Thymus (tissue), 11 donors: Measurements from ENCODE around the gene GABPB1. TPM values are rescaled to one million over a fixed set of nuclear protein-coding genes. Genes with fewer than 3 reads are reported as not detected.
"Not testable (repeated sequence)": the region's sequence is repeated elsewhere in the genome, so short reads cannot be mapped to it uniquely, and the experiment has no call there.

ENCODE experiments used
- DNase-seq, 9 donors: peaks; one replicate each; pipeline ENCODE4 v3.0.0-alpha.2; 2013; ENCODE audit warnings: low spot score in 9 of 9, low read depth in 6 of 9, missing footprints in 1 of 9
- H3K27ac ChIP-seq, 2 donors: one replicate each; pipeline ENCODE4 v1.5.1; 2013; ENCODE audit warnings: control low read depth in 1 of 2, low read depth in 1 of 2, low read length in 1 of 2, mild to moderate bottlenecking in 1 of 2, moderate library complexity in 1 of 2
- H3K27me3 ChIP-seq, 2 donors: one replicate each; pipeline ENCODE4 v1.5.1; 2013; ENCODE audit warnings: low read length in 1 of 2; ENCODE audit not compliant: control insufficient read depth in 2 of 2, insufficient read depth in 1 of 2
- H3K36me3 ChIP-seq, 2 donors: one replicate each; pipeline ENCODE4 v1.5.1; 2013; ENCODE audit warnings: low read length in 1 of 2, mild to moderate bottlenecking in 1 of 2, moderate library complexity in 1 of 2; ENCODE audit not compliant: control insufficient read depth in 2 of 2, insufficient read depth in 2 of 2
- H3K4me1 ChIP-seq, 2 donors: one replicate each; pipeline ENCODE4 v1.5.1; 2013; ENCODE audit warnings: low read length in 2 of 2; ENCODE audit not compliant: control insufficient read depth in 2 of 2, insufficient read depth in 2 of 2
- H3K4me3 ChIP-seq, 2 donors: one replicate each; pipeline ENCODE4 v1.5.1; 2013; ENCODE audit warnings: low read length in 2 of 2, control low read depth in 1 of 2, mild to moderate bottlenecking in 1 of 2
- H3K9me3 ChIP-seq, 2 donors: one replicate each; pipeline ENCODE4 v1.5.1; 2013; ENCODE audit warnings: low read length in 1 of 2, mild to moderate bottlenecking in 1 of 2; ENCODE audit not compliant: control insufficient read depth in 2 of 2, insufficient read depth in 1 of 2
- WGBS: extraction: QIAGEN DNeasy Blood & Tissue Kit; methylation state at CpG from one replicate; pipeline ENCODE4 v1.1.7; 2013; 5-methylcytosine and 5-hydroxymethylcytosine counted together
- polyA plus RNA-seq: library from polyadenylated mRNA; stranded (reverse); fragments of 200-250 nt; gene quantifications from one replicate; pipeline ENCODE4 v1.2.3, GENCODE V29; 2013
- total RNA-seq: library from RNA; stranded (reverse); fragments of 120-200 nt; gene quantifications from one replicate; pipeline ENCODE4 v1.2.4, GENCODE V29; 2013
- donor health status: healthy.

GABPB1 gene
- total and polyA plus RNA-seq, 2 donors = 26.5 to 49.5 TPM

- peak in 1 of 9 donors; percentile 23 for DNase-seq
- Histone ChIP-seq H3K4me1 (peaks cover 0 to 3% of the 10 kb centered on the region in 2 donors), H3K27me3 (no peaks in the 10 kb centered on the region), H3K9me3 (no peaks in the 10 kb centered on the region), H3K4me3 (no peak overlapping the region), H3K36me3 (no peaks in the 10 kb centered on the region), H3K27ac (no peak overlapping the region)
- 93% methylated on average over 3 of the region's 3 CpGs for WGBS
Observed at GRCh38 chr15:50377867-50378751, 23.1 kb upstream of the GABPB1 start.

GRCh38 chr15:50369564-50369963 lies 14.6 kb upstream of the GABPB1 start:
- 97% methylated on average over 8 of the region's 8 CpGs for WGBS
- DNase-seq, H3K36me3 ChIP-seq, H3K27me3 ChIP-seq, H3K4me1 ChIP-seq, H3K27ac ChIP-seq, H3K9me3 ChIP-seq, H3K4me3 ChIP-seq: not testable (repeated sequence)

DNA sequence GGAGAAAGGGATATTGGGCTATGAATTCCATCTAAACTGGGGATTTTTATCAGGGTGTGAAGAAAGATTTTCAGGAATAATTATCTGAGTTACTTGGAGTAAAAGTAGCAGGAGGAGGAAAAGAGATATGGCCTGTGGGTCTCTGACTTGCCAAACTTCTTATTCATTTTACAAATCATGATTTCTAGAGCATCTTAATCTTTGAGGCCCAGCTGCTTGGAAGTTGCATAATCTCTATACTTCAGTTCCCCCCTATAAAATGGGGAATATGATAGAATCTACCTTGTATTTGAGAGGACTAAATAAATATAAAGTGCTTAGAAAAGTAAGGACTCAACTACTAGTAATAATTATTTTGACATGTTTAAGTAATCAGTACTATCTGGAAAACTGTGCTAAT lies 11.0 kb upstream of the GABPB1 start:
- Histone ChIP-seq H3K27ac (no peak overlapping the region), H3K4me1 (no peaks in the 10 kb centered on the region), H3K36me3 (peaks cover 3 to 24% of the 10 kb centered on the region in 2 donors), H3K4me3 (no peak overlapping the region), H3K9me3 (no peaks in the 10 kb centered on the region), H3K27me3 (no peaks in the 10 kb centered on the region)
- DNase-seq = no peak

DNA sequence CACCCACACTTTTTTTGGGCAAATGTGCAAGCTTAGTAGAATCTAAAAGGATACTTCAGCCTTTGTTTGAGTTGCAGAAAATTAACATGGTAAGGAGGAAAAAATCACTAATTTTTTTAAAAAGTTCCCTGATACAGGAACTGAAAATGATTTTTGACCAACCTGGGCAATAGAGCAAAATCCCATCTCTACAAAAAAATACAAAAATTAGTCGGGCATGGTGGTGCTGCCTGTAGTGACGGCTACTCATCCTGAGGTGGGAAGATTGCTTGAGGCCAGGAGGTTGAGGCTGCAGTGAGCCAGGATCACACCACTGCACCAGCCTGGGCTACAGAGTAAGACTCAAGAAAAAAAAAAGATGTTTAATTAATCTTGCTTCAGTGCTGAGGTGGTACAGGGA lies 10.6 kb upstream of the GABPB1 start:
- H3K27me3 ChIP-seq = no peaks in the 10 kb centered on the region
- WGBS = 98% methylated on average over 2 of the region's 2 CpGs
- no peak overlapping the region for H3K4me3 ChIP-seq
- H3K4me1 ChIP-seq = no peaks in the 10 kb centered on the region
- DNase-seq = no peak
- no peak overlapping the region for H3K27ac ChIP-seq
- H3K9me3 ChIP-seq = no peaks in the 10 kb centered on the region
- H3K36me3 ChIP-seq = peaks cover 3 to 25% of the 10 kb centered on the region in 2 donors

DNA sequence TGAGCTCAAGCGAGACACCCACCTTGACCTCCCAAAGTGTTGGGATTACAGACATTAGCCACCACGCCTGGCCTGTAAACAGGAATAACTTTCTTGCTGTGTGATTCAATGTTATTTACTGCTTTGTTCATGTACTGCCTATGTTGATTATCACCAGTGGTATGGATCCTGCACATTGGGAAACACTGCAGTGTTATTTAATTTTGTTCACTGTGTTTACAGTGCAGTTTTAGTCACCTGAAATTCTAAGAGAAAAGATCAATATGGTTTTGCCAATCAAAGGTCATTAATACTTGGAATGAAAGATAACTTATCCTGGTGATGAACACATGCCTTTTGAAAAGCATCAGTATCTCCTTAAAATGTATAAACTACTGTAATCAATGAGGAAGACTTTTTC lies 8.6 kb upstream of the GABPB1 start:
- no peaks in the 10 kb centered on the region for H3K27me3 ChIP-seq
- H3K36me3 ChIP-seq = peaks cover 3 to 31% of the 10 kb centered on the region in 2 donors
- no peaks in the 10 kb centered on the region for H3K4me1 ChIP-seq
- H3K4me3 ChIP-seq = no peak overlapping the region
- no peaks in the 10 kb centered on the region for H3K9me3 ChIP-seq
- WGBS = over 99% methylated on average over 2 of the region's 2 CpGs
- no peak for DNase-seq
- H3K27ac ChIP-seq = no peak overlapping the region

- no peak overlapping the region for H3K27ac ChIP-seq
- peaks cover 3 to 29% of the 10 kb centered on the region in 2 donors for H3K36me3 ChIP-seq
- DNase-seq = no peak
- H3K27me3 ChIP-seq = no peaks in the 10 kb centered on the region
- H3K4me1 ChIP-seq = peaks cover 5 to 9% of the 10 kb centered on the region in 2 donors
- H3K4me3 ChIP-seq = no peak overlapping the region
- WGBS = 89% methylated on average over 6 of the region's 6 CpGs
- no peaks in the 10 kb centered on the region for H3K9me3 ChIP-seq
Observed at GRCh38 chr15:50361756-50362155, 6.8 kb upstream of the GABPB1 start.

- H3K36me3 ChIP-seq = peaks cover 3 to 29% of the 10 kb centered on the region in 2 donors
- H3K4me3 ChIP-seq = no peak overlapping the region
- H3K4me1 ChIP-seq = peaks cover 5 to 9% of the 10 kb centered on the region in 2 donors
- no peak overlapping the region for H3K27ac ChIP-seq
- DNase-seq = no peak
- WGBS = 90% methylated on average over 1 of the region's 1 CpG
- no peaks in the 10 kb centered on the region for H3K27me3 ChIP-seq
- no peaks in the 10 kb centered on the region for H3K9me3 ChIP-seq
Observed at GRCh38 chr15:50358845-50359244, 3.8 kb upstream of the GABPB1 start.

DNA sequence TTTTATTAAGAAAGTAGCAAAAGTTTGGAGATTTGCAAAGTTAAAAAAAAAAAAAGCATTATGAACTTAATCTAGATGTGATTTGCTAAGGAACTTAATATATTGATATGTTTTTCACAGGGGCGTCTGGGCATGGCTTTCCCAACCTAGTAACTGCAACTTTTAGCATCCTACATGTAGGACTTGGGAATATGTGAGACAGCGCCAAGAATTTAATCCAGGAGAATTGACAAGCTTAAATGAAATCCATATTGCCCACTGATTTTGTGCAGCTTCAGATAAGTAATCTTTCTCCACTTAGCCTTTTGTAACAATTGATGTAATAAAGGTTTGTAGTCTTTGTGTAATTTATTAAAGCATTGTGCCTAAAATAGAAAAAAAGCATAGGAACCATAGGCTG lies 982 bp upstream of the GABPB1 start:
- H3K27me3 ChIP-seq = no peaks in the 10 kb centered on the region
- peak overlapping the region; percentile 81 to 92 for H3K4me3 ChIP-seq
- DNase-seq = no peak
- no peaks in the 10 kb centered on the region for H3K9me3 ChIP-seq
- WGBS = 15% methylated on average over 2 of the region's 2 CpGs
- peaks cover 13 to 18% of the 10 kb centered on the region in 2 donors for H3K4me1 ChIP-seq
- H3K27ac ChIP-seq = peak overlapping the region in 1 of 2 donors; percentile 98
- peaks cover 0 to 14% of the 10 kb centered on the region in 2 donors for H3K36me3 ChIP-seq

DNA sequence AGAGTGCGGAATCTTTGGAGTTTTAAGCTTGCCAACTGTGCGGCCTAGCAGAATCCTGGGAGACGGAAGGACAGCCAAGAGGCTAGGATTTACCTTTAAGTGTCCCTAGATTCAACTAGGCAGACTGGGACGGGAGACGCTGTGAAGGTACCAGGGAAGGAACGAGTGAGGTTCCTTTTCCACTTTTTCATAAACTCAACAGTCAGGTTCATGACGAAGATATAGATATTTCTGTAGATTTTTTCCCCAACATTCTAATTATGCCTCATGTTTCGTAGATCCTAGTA lies 564 bp upstream of the GABPB1 start:
- no peak for DNase-seq
- peaks cover 18 to 22% of the 10 kb centered on the region in 2 donors for H3K4me1 ChIP-seq
- under 1% methylated on average over 8 of the region's 8 CpGs for WGBS

More for the DNA sequence above, 564 bp upstream of the GABPB1 start:
- Histone ChIP-seq H3K9me3 (no peaks in the 10 kb centered on the region), H3K27ac (peak overlapping the region; percentile 98 to 100), H3K36me3 (peaks cover 0 to 13% of the 10 kb centered on the region in 2 donors), H3K27me3 (no peaks in the 10 kb centered on the region), H3K4me3 (peak overlapping the region; percentile 81 to 92)
